Inflammatory macrophage treated with lipopolysaccharide for 1 hour (primary cell): ENCODE measurements around the gene PRR16.
"Not testable (repeated sequence)": the region's sequence is repeated elsewhere in the genome, so short reads cannot be mapped to it uniquely, and the experiment has no call there.

ENCODE experiments used
- DNase-seq, 2 donors: peaks; one replicate each; pipeline ENCODE4 v3.0.0-alpha.2; 2020 to 2022

PRR16 gene

DNA sequence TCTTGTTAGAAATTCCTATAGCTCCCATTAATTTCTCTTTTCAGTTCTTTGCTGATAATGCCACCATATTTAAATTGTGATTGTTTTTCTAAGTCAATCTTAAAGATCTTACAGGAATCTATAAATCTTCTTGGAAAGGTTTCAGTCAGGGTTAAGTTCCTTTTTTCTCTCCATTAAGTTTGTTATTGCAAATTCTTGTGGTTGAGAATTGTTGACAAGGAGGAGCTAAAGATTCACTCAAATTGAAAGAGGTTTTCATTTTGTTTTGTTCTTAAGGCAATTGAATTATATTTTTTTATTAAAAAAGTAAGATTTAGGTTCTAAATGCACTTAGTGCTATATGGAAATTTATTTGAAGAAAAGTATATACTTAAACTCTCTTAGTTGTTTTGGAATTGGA lies 213.4 kb downstream of the PRR16 start:
- no peak for DNase-seq

DNA sequence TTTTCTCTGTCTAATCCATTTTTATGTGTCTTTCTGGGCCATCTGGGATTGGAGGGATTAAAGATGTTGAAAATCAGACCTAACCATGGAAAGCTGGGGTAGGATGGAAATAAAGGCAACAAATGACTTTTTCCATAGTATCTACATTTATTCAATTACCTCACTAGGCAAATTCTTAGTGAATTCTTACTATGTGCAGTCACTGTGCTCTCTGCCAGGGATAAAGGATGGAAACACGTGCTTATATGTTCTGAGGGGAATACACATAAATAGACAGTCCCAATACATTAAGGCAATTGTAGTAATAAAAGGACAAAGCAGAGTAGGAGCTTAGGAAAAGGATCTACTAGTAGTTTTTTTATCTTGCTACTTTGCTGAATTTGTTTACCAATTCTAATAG lies 214.2 kb downstream of the PRR16 start:
- no peak for DNase-seq

- no peak for DNase-seq
Measured at GRCh38 chr5:120682851-120683250, 218.8 kb downstream of the PRR16 start.

GRCh38 chr5:120683580-120683979 lies 219.5 kb downstream of the PRR16 start:
- DNase-seq: no peak

DNA sequence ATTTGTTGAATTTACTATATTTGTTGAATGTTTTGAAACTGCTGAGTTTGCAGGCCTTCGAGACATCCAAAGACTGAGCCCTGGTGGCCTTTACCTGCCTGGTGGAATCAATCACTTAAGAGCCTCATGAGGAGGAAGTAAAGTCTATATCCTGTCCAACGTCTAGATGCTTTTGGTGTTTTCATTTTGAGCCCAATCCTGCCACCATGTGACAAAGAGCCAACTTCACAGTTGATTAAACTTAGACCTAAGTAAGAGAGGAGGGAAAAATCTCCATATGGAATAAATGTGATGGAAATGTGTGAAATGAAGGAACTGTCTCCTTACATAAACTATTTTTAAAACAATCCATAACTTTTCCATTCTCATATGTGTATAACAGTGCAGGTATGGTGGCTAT lies 220.1 kb downstream of the PRR16 start:
- DNase-seq: no peak

- DNase-seq: no peak
Measured at GRCh38 chr5:120684749-120685415, 220.8 kb downstream of the PRR16 start.

- no peak for DNase-seq
Measured at GRCh38 chr5:120690621-120691407, 226.7 kb downstream of the PRR16 start.

DNA sequence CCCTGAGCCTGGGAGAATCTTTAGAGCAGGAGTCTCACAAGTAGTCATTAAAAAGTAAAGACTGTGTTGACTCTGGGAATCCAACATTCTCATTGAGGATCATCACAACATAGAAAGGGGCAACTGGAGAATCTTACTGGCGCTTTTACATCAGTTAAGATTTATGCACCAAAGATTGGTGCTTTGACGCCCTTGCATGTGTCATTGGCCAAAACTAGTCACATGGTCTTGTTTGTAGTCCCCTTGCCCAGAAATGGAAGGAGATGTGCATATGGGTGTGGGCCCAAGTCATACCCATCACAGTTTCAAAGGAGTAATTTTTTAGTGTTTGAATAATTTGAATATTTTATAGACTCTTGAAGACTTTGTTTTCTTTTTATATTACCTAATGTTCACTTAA lies 228.2 kb downstream of the PRR16 start:
- no peak for DNase-seq

GRCh38 chr5:120695368-120695880 lies 231.3 kb downstream of the PRR16 start:
- no peak for DNase-seq

DNA sequence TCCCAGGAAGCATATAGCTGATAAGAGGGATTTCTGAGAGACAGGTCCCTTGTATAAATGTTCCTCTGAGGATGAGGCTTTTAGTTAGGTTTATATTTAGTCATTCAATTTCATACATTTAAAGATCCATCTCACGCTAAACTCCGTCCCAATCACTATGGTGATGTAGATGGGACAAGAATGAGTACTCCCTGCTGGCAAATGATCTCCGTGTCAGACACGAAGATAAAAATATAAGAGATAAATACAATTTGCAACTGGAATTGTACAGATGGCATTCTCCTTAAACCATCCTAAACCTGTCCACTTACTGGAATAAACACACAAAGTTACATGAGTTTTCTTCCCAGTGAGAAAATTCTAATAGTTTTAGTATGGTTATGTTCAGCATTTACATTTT lies 233.0 kb downstream of the PRR16 start:
- DNase-seq: no peak

- not testable (repeated sequence) for DNase-seq
Measured at GRCh38 chr5:120697670-120698327, 233.7 kb downstream of the PRR16 start.

GRCh38 chr5:120700653-120701052 lies 236.6 kb downstream of the PRR16 start:
- not testable (repeated sequence) for DNase-seq

DNA sequence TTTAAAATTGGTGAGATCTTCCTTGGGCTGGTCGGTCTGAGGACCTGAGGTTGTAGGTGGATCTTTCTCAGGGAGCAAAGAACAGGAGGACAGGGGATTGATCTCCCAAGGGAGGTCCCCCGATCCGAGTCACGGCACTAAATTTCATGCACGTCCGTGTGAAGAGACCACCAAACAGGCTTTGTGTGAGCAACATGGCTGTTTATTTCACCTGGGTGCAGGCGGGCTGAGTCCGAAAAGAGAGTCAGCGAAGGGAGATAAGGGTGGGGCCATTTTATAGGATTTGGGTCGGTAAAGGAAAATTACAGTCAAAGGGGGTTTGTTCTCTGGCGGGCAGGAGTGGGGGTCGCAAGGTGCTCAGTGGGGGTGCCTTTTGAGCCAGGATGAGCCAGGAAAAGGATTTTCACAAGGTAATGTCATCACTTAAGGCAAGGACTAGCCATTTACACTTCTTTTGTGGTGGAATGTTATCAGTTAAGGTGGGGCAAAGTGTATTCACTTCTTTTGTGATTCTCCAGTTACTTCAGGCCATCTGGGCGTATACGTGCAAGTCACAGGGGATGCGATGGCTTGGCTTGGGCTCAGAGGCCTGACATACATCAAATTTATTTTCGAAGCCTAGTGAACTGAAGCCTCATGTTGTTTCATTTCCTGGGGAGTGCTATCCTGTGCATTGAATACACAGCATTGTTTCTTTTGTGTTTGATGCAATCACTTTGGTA lies 238.9 kb downstream of the PRR16 start:
- not testable (repeated sequence) for DNase-seq

GRCh38 chr5:120703918-120704587 lies 240.0 kb downstream of the PRR16 start:
- no peak for DNase-seq

- no peak for DNase-seq
Measured at GRCh38 chr5:120706877-120707276, 242.8 kb downstream of the PRR16 start.

DNA sequence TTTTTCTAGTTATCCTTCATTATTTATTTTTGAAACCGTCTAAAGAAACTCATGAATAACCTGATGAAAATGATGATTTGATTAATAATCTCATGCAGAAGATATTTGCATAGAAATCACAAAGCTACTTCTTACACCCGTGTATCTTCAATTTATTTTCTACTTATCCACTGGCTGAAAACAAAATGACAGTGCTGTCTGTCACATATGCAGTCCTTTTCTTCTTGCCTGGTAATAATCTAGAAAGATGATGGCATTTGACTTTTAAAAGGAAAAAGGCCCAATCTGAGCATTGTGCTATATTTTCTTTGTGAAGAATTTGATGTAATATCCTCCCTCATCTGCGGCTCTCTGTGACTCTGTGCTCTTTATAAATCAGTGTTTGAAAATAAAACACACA lies 253.3 kb downstream of the PRR16 start:
- DNase-seq: no peak

DNA sequence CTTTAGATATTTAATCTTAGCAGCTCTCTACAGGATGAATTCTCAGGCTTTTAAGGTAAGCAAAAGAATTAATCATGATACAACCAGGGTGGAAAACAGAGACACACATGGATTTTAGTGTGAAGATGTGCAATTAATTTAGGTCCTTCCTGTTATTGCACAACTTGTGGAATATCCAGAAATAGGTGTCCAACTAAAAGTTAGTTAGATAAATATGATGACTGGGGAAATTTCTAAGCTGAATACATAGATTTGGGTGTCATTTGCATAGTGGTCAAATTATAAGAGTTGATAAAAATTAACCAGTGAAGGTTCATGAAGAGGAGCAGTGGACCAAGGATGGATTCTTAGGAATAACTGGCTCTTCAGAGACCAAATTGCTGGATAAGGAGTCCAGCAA lies 266.1 kb downstream of the PRR16 start:
- DNase-seq: no peak

- DNase-seq: no peak
Measured at GRCh38 chr5:120734033-120734432, 269.9 kb downstream of the PRR16 start.

DNA sequence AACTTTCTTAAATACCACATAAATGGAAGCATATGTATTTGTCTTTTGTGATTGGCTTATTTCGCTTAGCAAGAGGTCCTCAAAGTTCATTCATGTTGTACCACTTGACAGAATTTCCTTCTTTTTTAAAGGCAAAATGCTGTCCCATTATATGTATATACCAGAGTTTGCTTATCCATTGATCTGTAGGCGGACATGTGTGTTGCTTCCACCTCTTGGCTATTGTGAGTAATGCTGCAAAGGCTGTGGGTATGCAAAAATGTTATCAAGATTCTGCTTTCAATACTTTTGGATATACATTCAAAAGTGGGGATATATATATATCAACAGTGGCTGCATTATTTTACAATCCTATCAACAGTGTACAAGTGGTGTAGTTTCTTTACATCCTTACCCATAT lies 271.0 kb downstream of the PRR16 start:
- DNase-seq: no peak
